HEK293T (cell line): ENCODE measurements around the gene ASB3.
"Not testable (repeated sequence)": the region's sequence is repeated elsewhere in the genome, so short reads cannot be mapped to it uniquely, and the experiment has no call there.

Experiments used
- CTCF ChIA-PET: fragments of 350-600 bp; formaldehyde crosslinking; extraction: SDS; loops from one replicate; lab custom pipeline; 2021; ENCODE audit warnings: antibody characterized with exemption, inconsistent platforms; lab: Yijun Ruan, JAX
- POLR2A ChIA-PET: fragments of 350-600 bp; formaldehyde crosslinking; extraction: SDS; loops from one replicate; lab custom pipeline; 2020; ENCODE audit warnings: antibody characterized with exemption, inconsistent platforms; lab: Yijun Ruan, JAX
- DNase-seq: peaks from one replicate; pipeline ENCODE4 v3.0.0; 2012; ENCODE audit warnings: mixed read lengths; ENCODE audit errors: extremely low spot score
- ARNT ChIP-seq: fragments of 450-650 bp; IDR thresholded peaks from 2 replicates; pipeline ENCODE4 v1.6.1; 2017; ENCODE audit warnings: mild to moderate bottlenecking
- BHLHE40 ChIP-seq: fragments of 450-650 bp; IDR thresholded peaks from 2 replicates; pipeline ENCODE4 v1.6.1; 2016; ENCODE audit warnings: mild to moderate bottlenecking, moderate library complexity, borderline replicate concordance
- CTBP1 ChIP-seq: fragments of 450-650 bp; IDR thresholded peaks from 2 replicates; pipeline ENCODE4 v1.6.1; 2016; ENCODE audit warnings: borderline replicate concordance
- ELF4 ChIP-seq: fragments of 450-650 bp; IDR thresholded peaks from 2 replicates; pipeline ENCODE4 v1.6.1; 2017; ENCODE audit warnings: antibody characterized with exemption
- FOXA1 ChIP-seq: fragments of 450-650 bp; IDR thresholded peaks from 2 replicates; pipeline ENCODE4 v1.6.1; 2016; ENCODE audit warnings: mild to moderate bottlenecking
- FOXK2 ChIP-seq: fragments of 450-650 bp; IDR thresholded peaks from 2 replicates; pipeline ENCODE4 v1.6.1; 2016; ENCODE audit warnings: mild to moderate bottlenecking
- FOXM1 ChIP-seq: fragments of 450-650 bp; IDR thresholded peaks from 2 replicates; pipeline ENCODE4 v1.6.1; 2017; ENCODE audit warnings: mild to moderate bottlenecking, borderline replicate concordance
- HDGF ChIP-seq: fragments of 450-650 bp; IDR thresholded peaks from 2 replicates; pipeline ENCODE4 v1.6.1; 2017; ENCODE audit warnings: antibody characterized with exemption, borderline replicate concordance
- L3MBTL2 ChIP-seq: fragments of 450-650 bp; conservative IDR thresholded peaks from 2 replicates; pipeline ENCODE4 v1.6.1; 2016; ENCODE audit warnings: mild to moderate bottlenecking
- LEF1 ChIP-seq: fragments of 450-650 bp; IDR thresholded peaks from 2 replicates; pipeline ENCODE4 v1.6.1; 2017; ENCODE audit warnings: mild to moderate bottlenecking, borderline replicate concordance
- NFRKB ChIP-seq: fragments of 450-650 bp; IDR thresholded peaks from 2 replicates; pipeline ENCODE4 v1.6.1; 2016; ENCODE audit warnings: mild to moderate bottlenecking, moderate library complexity
- SP1 ChIP-seq: fragments of 450-650 bp; IDR thresholded peaks from 2 replicates; pipeline ENCODE4 v1.6.1; 2017
- SUZ12 ChIP-seq: fragments of 450-650 bp; IDR thresholded peaks from 2 replicates; pipeline ENCODE4 v1.6.1; 2016; ENCODE audit warnings: mild to moderate bottlenecking
- TARDBP ChIP-seq: fragments of 450-650 bp; IDR thresholded peaks from 2 replicates; pipeline ENCODE4 v1.6.1; 2016
- ZNF384 ChIP-seq: fragments of 450-650 bp; IDR thresholded peaks from 2 replicates; pipeline ENCODE4 v1.6.1; 2016
- TF ChIP-seq, protein P1 (sequence below): fragments of 450-650 bp; IDR thresholded peaks from 2 replicates; pipeline ENCODE4 v1.6.1; 2016

ASB3 gene

GRCh38 chr2:53737091-53737490 lies 49.7 kb downstream of the ASB3 start:
- ChIA-PET CTCF (no interaction called here), POLR2A (no interaction called here)
- no peak for DNase-seq
- TF ChIP-seq L3MBTL2 = no peak
- TF ChIP-seq TARDBP = no peak
- TF ChIP-seq BHLHE40 = no peak
- no peak for TF ChIP-seq LEF1
- TF ChIP-seq FOXK2 = no peak

DNA sequence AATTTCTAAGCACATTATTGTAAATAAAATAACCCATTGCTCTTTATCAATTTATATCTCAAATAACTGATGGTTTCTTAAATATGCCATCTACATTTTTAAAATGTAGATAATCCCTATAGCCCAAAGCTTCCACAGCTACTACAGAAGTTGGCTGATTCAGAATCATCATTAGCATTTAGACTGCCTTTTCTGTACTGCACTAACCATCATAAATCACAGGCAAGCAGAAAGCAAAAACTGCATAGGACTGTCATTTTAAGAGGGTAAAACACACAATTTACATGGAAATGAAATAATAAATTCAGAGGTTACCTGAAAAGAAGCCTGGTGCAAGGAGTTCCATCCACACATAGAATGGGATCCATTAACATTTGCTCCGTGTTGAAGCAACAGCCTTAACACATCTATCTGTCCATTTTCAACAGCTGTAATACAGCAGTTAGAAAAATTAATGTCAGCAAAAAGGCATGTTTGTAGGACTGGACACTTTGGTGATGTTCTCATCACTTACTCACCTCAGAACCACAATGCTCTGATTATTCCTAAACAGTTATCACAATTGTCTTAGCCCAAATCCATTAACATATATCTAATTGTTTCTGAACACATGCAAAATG lies 57.5 kb downstream of the ASB3 start:
- TF ChIP-seq SP1 (no peak), FOXK2 (no peak), LEF1 (no peak), NFRKB (no peak), FOXM1 (no peak), CTBP1 (no peak), HDGF (no peak), SUZ12 (no peak), ZNF384 (no peak), TARDBP (no peak), L3MBTL2 (no peak)
- POLR2A ChIA-PET = no interaction called here
- CTCF ChIA-PET = no interaction called here
- no peak for DNase-seq

DNA sequence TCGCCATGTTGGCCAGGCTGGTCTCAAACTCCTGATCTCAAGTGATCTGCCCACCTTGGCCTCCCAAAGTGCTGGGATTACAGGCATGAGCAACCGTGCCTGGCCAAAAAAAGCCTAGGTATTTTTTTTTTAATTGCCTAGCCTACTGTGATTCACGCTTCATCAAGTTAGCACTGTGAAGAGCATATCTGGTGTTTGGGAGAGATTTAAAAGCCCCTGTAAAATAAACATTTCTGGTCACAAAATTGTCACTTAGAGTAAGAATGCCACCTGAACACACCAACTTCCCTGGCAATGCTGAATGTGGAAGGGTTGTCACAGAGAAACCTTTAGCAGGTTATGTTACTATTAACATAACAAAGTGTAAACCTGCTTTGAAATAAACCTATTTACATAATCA lies 58.8 kb downstream of the ASB3 start:
- ChIA-PET POLR2A (no interaction called here), CTCF (no interaction called here)
- DNase-seq = no peak
- no peak for TF ChIP-seq BHLHE40
- TF ChIP-seq, protein P1, sequence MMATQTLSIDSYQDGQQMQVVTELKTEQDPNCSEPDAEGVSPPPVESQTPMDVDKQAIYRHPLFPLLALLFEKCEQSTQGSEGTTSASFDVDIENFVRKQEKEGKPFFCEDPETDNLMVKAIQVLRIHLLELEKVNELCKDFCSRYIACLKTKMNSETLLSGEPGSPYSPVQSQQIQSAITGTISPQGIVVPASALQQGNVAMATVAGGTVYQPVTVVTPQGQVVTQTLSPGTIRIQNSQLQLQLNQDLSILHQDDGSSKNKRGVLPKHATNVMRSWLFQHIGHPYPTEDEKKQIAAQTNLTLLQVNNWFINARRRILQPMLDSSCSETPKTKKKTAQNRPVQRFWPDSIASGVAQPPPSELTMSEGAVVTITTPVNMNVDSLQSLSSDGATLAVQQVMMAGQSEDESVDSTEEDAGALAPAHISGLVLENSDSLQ = no peak

GRCh38 chr2:53725662-53726061 lies 61.1 kb downstream of the ASB3 start:
- no peak for DNase-seq
- POLR2A ChIA-PET = no interaction called here
- CTCF ChIA-PET = no interaction called here
- TF ChIP-seq L3MBTL2 (no peak), FOXM1 (no peak), ELF4 (no peak), HDGF (no peak)

GRCh38 chr2:53724536-53724935 lies 62.2 kb downstream of the ASB3 start:
- TF ChIP-seq NFRKB = no peak
- TF ChIP-seq FOXM1 = no peak
- TF ChIP-seq LEF1 = no peak
- TF ChIP-seq FOXK2 = no peak
- no peak for TF ChIP-seq SP1
- TF ChIP-seq, protein P1 = no peak
- TF ChIP-seq ELF4 = no peak
- no peak for TF ChIP-seq BHLHE40
- TF ChIP-seq FOXA1 = no peak
- TF ChIP-seq ARNT = no peak
- TF ChIP-seq SUZ12 = no peak
- no peak for DNase-seq
- CTCF ChIA-PET = no interaction called here
- POLR2A ChIA-PET = no interaction called here

DNA sequence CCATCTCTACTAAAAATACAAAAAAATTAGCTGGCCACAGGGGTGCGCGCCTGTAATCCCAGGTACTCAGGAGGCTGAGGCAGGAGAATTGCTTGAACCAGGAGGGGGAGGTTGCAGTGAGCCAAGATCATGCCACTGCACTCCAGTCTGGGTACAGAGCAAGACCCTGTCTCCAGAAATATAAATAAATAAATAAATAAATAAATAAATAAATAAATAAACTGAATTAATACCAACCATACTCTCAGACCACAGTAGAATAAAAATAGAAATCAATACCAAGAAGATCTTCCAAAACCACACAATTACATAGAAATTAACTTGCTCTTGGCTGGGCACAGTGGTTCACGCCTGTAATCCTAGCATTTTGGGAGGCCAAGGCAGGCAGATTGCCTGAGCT lies 65.8 kb downstream of the ASB3 start:
- DNase-seq, POLR2A ChIA-PET, CTCF ChIA-PET: not testable (repeated sequence)

- ChIA-PET POLR2A (no interaction called here), CTCF (interaction anchor here (0.7 kb wide), 1 partner anchor 1095 kb away, joined by 3 read pairs; no protein-coding TSS in a partner anchor)
- TF ChIP-seq ZNF384 = no peak
- no peak for TF ChIP-seq CTBP1
- TF ChIP-seq TARDBP = no peak
- TF ChIP-seq NFRKB = no peak
- DNase-seq = no peak
Measured at GRCh38 chr2:53715568-53715967, 71.2 kb downstream of the ASB3 start.

DNA sequence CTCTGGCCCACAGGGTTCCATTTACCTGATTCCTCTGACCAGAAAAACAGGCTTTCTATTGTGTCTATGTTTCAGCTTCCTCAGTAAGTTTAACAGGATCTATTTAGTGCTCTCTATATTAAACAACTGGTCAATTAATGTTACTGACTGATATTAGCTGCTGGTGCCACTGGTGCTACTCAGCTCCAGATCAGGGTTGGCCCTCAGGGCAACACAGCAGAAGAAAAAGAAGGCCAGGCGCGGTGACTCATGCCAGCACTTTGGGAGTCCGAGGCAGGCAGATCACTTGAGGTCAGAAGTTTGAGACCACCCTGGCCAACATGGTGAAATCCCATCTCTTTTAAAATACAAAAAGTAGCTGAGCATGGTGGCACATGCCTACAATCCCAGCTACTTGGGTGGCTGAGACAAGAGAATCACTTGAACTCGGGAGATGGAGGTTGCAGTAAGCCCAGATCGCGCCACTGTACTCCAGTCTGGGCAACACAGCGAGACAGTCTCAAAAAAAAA lies 75.4 kb downstream of the ASB3 start:
- no peak for DNase-seq
- ChIA-PET POLR2A (no interaction called here), CTCF (no interaction called here)
- TF ChIP-seq L3MBTL2 (no peak), SP1 (no peak)
